Mononuclear cell (primary cell): ENCODE measurements around the gene GSTO1. TPM values are rescaled to one million over a fixed set of nuclear protein-coding genes. Genes with fewer than 3 reads are reported as not detected.
A peak's percentile ranks its signal among the peaks of the same experiment; 100 is the strongest.

ENCODE experiments used
- H3K27me3 ChIP-seq: 2 replicates; pipeline ENCODE4 v1.6.0; 2011; ENCODE audit warnings: low read length, control low read depth; ENCODE audit not compliant: insufficient read depth
- H3K4me1 ChIP-seq: 2 replicates; pipeline ENCODE4 v1.5.1; 2011; ENCODE audit warnings: mild to moderate bottlenecking, low read length, control low read depth; ENCODE audit not compliant: insufficient read depth
- H3K4me3 ChIP-seq: 2 replicates; pipeline ENCODE4 v1.5.1; 2011; ENCODE audit warnings: mild to moderate bottlenecking, low read length, moderate library complexity
- H3K9me3 ChIP-seq: 2 replicates; pipeline ENCODE4 v1.5.1; 2011; ENCODE audit warnings: low read depth, mild to moderate bottlenecking, control low read depth, low read length
- total RNA-seq: library from RNA; depleted of rRNA; stranded (reverse); fragments of >200 nt; gene quantifications from one replicate; pipeline ENCODE4 v1.2.3, GENCODE V29; 2012

The GSTO1 gene
- total RNA-seq, 1 donor = 60.4 TPM

DNA sequence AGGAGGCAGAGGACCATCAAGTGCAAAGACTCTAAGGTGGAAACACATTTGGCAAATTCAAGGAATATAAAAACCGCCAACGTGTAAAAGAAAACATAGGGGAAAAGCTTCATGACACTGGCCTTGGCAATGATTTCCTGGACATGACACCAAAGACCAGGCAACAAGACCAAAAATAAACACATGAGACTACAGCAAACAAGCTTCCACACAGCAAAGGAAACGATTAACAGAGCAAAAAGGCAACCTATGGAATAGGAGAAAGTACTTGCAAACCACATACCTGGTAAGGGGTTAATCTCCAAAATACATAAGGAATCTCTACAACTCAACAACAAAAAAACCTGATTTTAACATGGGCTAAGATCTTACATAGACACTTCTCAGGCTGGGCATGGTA, 3.5 kb downstream of the GSTO1 start:
- H3K9me3 ChIP-seq = no peaks in the 10 kb centered on the region
- H3K4me1 ChIP-seq = peaks cover 61% of the 10 kb centered on the region
- H3K4me3 ChIP-seq = no peak overlapping the region
- H3K27me3 ChIP-seq = no peaks in the 10 kb centered on the region

DNA sequence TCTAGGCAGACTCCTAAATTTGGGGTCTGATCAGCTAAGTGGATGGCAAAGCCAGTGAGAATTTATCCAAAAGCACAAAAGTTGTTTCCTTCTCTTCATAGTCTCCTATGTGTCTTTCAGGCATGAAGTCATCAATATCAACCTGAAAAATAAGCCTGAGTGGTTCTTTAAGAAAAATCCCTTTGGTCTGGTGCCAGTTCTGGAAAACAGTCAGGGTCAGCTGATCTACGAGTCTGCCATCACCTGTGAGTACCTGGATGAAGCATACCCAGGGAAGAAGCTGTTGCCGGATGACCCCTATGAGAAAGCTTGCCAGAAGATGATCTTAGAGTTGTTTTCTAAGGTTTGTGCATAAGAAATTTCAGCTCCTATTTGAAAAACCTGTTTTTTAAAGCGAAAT, 4.8 kb downstream of the GSTO1 start:
- no peaks in the 10 kb centered on the region for H3K9me3 ChIP-seq
- no peak overlapping the region for H3K4me3 ChIP-seq
- no peaks in the 10 kb centered on the region for H3K27me3 ChIP-seq
- H3K4me1 ChIP-seq = peaks cover 48% of the 10 kb centered on the region

DNA sequence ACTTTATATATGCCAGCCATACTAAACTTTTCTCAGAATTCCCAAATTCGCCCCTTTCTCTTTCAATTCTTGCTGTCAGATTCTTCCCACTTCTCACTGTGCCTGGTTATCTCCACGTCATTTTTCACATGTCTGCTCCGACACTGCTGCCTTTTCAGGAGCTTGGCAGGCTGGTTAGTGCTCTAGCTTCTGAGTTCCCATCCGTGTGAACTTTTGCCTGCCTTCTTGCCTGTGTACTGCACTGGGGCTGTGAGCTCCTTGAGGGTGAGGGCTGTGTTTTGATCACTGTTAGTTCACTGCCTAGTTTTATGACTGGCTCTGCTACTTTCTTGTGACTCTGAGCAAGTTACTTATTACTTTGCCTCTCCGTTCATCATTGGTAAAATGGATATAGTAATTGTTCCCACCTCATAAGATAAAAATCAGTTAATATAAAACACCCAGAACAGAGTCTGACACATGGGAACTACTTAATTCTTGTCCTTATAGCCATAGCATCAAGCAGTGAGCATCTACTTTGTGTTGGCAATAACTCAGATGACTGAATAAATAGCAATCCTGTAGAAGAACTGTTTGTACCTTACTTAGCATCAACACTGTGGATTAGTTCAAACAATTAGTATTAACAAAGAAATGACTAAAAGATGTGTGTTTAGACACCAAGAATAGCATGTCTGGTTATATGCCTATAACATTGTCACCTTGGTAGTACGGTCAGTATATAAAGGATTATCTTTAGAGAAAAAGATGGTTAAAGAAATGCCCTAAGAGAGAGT, 5.5 kb downstream of the GSTO1 start:
- peaks cover 48% of the 10 kb centered on the region for H3K4me1 ChIP-seq
- no peaks in the 10 kb centered on the region for H3K27me3 ChIP-seq
- no peaks in the 10 kb centered on the region for H3K9me3 ChIP-seq
- no peak overlapping the region for H3K4me3 ChIP-seq

DNA sequence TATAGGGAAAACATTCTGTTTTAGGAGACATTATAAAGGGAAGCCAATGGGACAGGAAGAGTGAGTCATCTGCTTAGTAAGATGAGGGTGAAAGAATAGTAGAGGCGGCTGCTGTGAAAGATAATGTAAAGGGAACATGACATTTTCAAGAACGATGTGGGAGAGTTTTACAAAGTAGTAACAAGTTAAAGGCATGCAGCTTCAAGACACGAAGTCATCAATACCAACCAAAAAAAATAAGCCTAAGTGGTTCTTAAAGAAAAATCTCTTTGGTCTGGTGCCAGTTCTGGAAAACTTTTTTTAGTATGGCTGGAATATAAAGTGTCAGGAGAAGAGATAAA, 6.1 kb downstream of the GSTO1 start:
- H3K4me3 ChIP-seq = no peak overlapping the region
- no peaks in the 10 kb centered on the region for H3K9me3 ChIP-seq
- peaks cover 45% of the 10 kb centered on the region for H3K4me1 ChIP-seq
- no peaks in the 10 kb centered on the region for H3K27me3 ChIP-seq

GRCh38 chr10:104262055-104262454, 7.4 kb downstream of the GSTO1 start:
- peaks cover 40% of the 10 kb centered on the region for H3K4me1 ChIP-seq
- no peak overlapping the region for H3K4me3 ChIP-seq
- H3K27me3 ChIP-seq = no peaks in the 10 kb centered on the region
- H3K9me3 ChIP-seq = no peaks in the 10 kb centered on the region

DNA sequence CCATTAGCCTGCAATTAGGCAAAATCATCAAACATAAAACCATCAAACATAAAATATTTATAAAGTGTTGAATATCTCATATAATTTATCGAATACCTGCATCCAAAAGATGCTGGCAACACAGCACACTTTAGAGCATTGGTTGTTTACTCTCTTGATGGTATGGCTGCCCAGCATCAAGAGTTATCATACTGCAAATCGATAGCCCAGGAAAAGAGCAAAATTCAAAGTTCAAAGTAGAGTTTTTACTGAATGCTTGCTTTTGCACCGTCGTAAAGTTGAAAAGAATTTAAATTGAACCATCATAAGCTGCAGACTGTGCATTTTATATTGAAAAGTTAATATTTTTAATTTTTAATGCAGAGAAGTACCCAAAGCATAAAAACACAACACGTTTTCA, 10.1 kb downstream of the GSTO1 start:
- H3K9me3 ChIP-seq = no peaks in the 10 kb centered on the region
- peaks cover 40% of the 10 kb centered on the region for H3K4me1 ChIP-seq
- H3K27me3 ChIP-seq = no peaks in the 10 kb centered on the region
- H3K4me3 ChIP-seq = no peak overlapping the region

GRCh38 chr10:104267721-104268404, 13.2 kb downstream of the GSTO1 start:
- Histone ChIP-seq H3K4me3 (peak overlapping the region; percentile 76), H3K9me3 (no peaks in the 10 kb centered on the region), H3K4me1 (peaks cover 28% of the 10 kb centered on the region)

GRCh38 chr10:104268405-104268712, 13.7 kb downstream of the GSTO1 start:
- peak overlapping the region; percentile 76 for H3K4me3 ChIP-seq
- no peaks in the 10 kb centered on the region for H3K9me3 ChIP-seq
- H3K27me3 ChIP-seq = no peaks in the 10 kb centered on the region
- H3K4me1 ChIP-seq = peaks cover 28% of the 10 kb centered on the region

More at GRCh38 chr10:104267721-104268404, 13.2 kb downstream of the GSTO1 start:
- no peaks in the 10 kb centered on the region for H3K27me3 ChIP-seq

- no peaks in the 10 kb centered on the region for H3K9me3 ChIP-seq
- H3K27me3 ChIP-seq = no peaks in the 10 kb centered on the region
- H3K4me1 ChIP-seq = peaks cover 28% of the 10 kb centered on the region
- H3K4me3 ChIP-seq = peak within 1 kb of the TSS; percentile 76
These were observed 14.3 kb downstream of the GSTO1 start, which contains the start of gene GSTO2 for GRCh38 chr10:104268713-104269645. Gene GSTO2, plus strand, starts transcription at chr10:104269184. Its CDS starts 5,732 bp downstream, at chr10:104274916.

DNA sequence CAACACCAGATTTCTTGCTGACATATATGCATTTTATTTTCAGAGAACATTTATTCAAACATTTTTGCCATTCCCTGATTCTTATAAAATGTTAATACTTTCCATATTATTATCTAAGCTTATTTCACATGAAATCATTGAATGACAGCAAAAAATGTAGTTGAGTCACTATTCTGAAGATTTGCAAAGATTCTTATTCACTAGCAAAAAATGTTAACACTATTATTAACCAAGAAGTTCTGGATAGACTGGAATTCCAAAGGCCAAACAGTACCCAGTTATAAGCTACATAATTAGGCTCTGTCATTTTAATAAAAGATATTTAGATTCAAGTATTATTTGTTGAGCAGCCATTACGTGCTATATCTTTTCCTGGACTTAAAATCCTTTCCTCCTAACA, 18.6 kb downstream of the GSTO1 start:
- Histone ChIP-seq H3K4me3 (no peak overlapping the region), H3K9me3 (no peaks in the 10 kb centered on the region), H3K27me3 (peaks cover 6% of the 10 kb centered on the region), H3K4me1 (peaks cover 17% of the 10 kb centered on the region)

DNA sequence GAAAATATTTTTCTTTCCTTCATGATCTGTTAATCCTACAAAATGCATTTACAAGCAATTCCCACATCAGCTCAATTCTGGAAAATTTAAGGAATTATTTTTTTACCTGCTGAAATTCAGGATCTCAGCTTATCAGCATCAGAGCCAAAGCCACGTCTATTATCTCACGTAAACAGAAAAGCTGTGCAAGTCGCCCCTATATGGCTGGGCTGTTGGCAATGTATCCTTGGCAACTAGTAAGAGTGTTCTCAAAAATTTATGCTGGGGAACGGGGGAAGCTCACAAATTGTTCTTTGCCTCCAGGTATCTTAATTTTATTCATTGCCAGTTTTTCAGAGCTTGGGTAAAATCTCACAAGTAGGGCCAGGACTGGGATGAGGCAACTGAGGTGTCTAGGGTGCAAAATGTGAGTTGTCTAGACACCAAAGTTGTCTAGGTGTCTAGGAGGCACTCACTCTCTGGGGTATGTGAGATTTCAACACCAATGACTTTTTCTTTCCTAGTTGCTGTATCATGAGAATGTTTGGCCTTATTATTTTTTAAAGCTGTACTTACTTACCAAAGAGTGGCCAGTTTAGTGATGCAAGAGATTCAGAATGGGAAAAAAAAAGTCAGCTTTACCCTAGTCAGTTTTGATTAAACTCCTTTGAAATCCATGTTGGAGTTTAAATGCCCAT, 19.3 kb downstream of the GSTO1 start:
- Histone ChIP-seq H3K9me3 (no peaks in the 10 kb centered on the region), H3K27me3 (peaks cover 6% of the 10 kb centered on the region), H3K4me3 (no peak overlapping the region), H3K4me1 (peaks cover 17% of the 10 kb centered on the region)

DNA sequence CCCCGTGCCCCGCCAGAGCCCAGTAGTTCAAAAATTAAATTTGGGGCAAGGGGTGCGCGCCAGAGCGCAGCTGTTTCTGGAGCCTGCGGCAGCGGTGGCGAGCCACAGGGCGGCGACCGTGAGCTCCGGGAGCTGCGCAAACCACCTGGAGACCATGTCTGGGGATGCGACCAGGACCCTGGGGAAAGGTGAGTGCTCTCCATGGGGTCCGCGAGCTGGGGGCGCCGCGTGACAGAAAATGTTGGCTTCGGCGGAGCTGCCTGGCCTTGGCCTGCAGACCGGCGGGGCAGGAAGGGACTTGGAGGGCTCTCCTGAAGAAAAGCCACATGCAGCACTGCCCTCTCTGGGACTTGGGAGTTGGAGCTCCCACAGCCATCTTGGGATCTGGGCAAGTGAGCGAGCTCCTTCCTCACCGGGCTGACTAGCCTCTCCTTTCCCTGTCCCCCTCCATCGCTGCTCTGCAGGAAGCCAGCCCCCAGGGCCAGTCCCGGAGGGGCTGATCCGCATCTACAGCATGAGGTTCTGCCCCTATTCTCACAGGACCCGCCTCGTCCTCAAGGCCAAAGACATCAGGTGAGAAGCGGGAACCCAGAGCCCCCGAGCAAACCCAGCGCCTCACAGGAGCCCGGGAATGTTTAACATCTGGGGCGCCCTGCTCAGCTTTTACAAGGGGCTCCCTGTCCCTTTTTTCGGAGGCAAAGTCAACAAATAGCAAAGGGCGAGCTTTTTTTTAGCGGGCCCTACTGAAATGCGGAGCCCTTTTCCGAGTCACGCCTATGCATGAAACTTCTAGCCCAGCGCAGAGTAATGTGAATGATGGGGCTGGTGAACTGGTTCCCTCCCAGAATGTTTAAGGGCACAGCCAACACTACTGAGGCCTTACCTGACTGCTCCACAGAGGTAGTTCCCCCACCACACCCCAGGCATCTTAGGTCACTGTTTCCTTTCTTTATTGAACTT, 20.4 kb downstream of the GSTO1 start:
- H3K27me3 ChIP-seq = peaks cover 6% of the 10 kb centered on the region
- H3K4me1 ChIP-seq = peaks cover 12% of the 10 kb centered on the region
- no peaks in the 10 kb centered on the region for H3K9me3 ChIP-seq
- H3K4me3 ChIP-seq = no peak overlapping the region

GRCh38 chr10:104276192-104276591, 21.5 kb downstream of the GSTO1 start:
- Histone ChIP-seq H3K27me3 (peaks cover 6% of the 10 kb centered on the region), H3K9me3 (no peaks in the 10 kb centered on the region), H3K4me3 (no peak overlapping the region), H3K4me1 (peaks cover 12% of the 10 kb centered on the region)

DNA sequence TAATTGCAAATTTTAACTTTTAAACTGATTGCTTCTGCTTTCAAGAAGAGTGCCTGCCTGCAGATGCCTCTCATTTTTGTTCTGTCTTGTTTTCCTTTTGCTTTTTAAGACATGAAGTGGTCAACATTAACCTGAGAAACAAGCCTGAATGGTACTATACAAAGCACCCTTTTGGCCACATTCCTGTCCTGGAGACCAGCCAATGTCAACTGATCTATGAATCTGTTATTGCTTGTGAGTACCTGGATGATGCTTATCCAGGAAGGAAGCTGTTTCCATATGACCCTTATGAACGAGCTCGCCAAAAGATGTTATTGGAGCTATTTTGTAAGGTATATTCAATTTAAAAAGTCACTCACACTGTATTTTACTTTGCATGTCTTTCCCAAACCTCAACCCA, 23.1 kb downstream of the GSTO1 start:
- H3K4me3 ChIP-seq = no peak overlapping the region

More for the DNA sequence above, 23.1 kb downstream of the GSTO1 start:
- peaks cover 12% of the 10 kb centered on the region for H3K4me1 ChIP-seq
- no peaks in the 10 kb centered on the region for H3K9me3 ChIP-seq
- peaks cover 6% of the 10 kb centered on the region for H3K27me3 ChIP-seq
